GM21737 (cell line): Measurements from ENCODE around the gene ABO.
"Not testable (repeated sequence)": the region's sequence is repeated elsewhere in the genome, so short reads cannot be mapped to it uniquely, and the experiment has no call there.

Experiments used
- ATAC-seq: cut with Tn5 transposase; IDR thresholded peaks from one replicate; pipeline ENCODE4 v1.9.1; 2021; ENCODE audit warnings: mild to moderate bottlenecking, moderate library complexity; ENCODE audit not compliant: unreplicated experiment

Gene ABO

DNA sequence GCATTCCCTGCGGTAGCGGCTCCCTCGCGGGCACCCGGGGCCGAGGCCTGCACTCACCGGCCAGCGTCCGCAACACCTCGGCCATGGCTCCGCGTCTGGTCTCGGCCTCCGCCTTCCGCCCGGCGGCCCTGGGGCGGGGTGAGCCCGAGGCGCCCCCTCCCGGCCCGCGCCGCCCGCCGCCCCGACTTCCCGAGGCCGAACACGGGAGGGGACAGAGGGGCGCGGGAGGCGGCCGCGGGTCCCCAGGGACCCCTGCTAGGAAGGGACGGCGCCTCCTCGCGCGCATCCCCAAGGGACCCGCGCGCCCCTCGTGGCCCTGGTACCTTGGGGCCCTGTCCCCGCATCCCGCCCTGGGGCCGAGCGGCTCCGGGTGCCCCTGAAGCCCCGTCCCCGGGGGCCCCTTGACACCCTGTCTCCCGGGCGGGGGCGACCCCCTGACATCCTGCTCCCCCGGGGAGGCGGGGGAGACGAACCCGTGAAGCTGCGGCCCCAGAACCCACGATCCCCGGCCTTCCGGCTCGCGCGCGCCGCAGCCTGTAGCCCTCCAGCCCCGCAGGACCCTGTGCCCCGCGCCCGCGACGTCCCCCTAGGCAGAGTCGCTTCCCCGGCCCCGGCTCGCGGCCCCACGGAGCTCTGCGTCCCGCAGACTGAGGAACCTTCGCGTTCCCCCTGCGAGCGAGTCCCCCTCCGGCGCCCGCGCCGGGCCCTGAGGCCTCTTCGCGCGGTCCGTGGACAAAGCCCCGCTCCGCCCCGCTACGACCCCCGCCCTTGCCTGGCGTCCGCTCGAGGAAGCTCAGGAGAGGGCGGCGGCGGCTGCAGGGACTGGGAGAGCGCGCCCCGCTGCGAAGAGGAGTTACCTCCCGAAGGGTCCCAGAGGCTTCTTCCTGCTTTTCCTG lies at the start of gene ABO:
TSS of gene ABO (minus strand) at position 97 of the 896 bp plus-strand sequence.
- no peak for ATAC-seq

- no peak for ATAC-seq
These were observed 49.1 kb upstream of the ABO start for GRCh38 chr9:133323991-133324703.

GRCh38 chr9:133323211-133323610 lies 48.2 kb upstream of the ABO start:
- ATAC-seq, result no peak

DNA sequence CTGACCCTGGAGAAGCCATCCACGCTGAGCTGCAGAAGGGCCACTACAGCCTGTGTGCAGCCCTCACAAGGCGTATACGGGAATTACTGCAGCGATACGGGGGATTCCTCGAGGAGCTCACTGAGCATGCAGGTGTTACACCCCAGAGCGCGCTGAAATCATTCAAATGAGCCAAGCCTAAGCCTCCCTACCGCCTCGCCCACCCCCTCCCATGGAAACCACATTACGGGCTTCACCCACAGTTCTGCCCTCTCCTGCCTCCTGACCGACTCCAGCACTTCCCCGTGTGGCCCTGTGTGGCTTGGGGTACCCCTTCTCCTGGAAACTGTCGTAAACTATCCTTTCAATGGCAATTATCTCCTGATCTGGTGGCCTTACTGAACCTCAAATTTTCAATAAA lies 47.7 kb upstream of the ABO start:
- ATAC-seq, result no peak

- no peak for ATAC-seq
These were observed 46.5 kb upstream of the ABO start for GRCh38 chr9:133321411-133321935.

- ATAC-seq, result no peak
These were observed 45.5 kb upstream of the ABO start for GRCh38 chr9:133320421-133320881.

DNA sequence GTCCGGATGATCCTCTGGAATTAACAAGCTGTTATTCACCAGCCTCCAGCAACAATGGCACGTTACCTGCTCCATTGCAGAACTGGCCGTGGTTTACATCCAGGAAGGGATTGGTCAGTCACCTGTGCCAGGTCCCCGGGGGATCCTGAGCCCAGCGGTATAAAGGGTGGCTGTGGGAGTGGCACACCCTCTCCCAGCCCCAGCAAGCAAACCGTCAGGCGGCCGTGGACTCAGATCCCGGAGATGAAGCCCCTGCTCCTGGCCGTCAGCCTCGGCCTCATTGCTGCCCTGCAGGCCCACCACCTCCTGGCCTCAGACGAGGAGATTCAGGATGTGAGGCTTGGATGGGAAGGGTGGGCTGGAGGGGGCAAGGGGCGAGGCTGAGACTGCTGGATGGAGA lies 42.5 kb upstream of the ABO start:
- ATAC-seq, result not testable (repeated sequence)

DNA sequence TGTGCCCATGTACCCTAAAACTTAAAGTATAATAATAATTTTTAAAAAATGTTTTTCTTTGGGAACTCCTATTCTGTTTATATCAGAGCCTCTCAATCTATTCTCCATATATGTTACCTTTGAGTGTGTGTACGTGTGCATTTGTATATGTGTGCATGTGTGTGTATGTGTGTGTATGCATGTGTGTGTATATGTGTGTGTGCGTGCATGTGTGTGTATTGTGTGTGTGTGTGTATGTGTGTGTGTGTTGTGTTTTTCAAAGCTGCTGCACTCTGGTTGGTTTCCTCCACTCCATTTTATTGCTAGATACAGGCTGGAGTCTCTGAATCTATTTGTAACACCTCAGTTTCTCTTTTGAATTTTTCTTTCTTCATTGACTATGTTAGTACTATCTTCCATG lies 41.0 kb upstream of the ABO start:
- no peak for ATAC-seq

DNA sequence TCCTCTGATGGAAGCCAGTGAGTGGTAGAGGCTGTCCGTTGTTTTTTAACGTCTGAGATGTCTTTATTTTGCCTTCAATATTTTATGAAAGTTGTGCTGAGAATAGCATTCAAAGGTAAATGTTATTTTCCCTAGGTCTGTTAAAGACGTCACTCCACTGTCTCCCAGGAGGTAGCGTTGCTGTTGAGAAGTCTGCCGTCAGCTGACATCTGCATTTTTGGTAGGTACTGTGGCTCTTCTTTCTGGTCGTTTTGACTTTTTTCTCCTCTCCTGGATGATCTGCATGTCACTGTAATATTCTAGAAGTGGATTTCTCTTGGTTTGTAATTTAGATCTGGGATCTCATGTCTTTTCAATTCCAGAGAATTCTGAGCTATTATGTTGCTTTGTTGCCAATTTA lies 34.6 kb upstream of the ABO start:
- ATAC-seq, result no peak

GRCh38 chr9:133307301-133307700 lies 32.3 kb upstream of the ABO start:
- ATAC-seq, result no peak

DNA sequence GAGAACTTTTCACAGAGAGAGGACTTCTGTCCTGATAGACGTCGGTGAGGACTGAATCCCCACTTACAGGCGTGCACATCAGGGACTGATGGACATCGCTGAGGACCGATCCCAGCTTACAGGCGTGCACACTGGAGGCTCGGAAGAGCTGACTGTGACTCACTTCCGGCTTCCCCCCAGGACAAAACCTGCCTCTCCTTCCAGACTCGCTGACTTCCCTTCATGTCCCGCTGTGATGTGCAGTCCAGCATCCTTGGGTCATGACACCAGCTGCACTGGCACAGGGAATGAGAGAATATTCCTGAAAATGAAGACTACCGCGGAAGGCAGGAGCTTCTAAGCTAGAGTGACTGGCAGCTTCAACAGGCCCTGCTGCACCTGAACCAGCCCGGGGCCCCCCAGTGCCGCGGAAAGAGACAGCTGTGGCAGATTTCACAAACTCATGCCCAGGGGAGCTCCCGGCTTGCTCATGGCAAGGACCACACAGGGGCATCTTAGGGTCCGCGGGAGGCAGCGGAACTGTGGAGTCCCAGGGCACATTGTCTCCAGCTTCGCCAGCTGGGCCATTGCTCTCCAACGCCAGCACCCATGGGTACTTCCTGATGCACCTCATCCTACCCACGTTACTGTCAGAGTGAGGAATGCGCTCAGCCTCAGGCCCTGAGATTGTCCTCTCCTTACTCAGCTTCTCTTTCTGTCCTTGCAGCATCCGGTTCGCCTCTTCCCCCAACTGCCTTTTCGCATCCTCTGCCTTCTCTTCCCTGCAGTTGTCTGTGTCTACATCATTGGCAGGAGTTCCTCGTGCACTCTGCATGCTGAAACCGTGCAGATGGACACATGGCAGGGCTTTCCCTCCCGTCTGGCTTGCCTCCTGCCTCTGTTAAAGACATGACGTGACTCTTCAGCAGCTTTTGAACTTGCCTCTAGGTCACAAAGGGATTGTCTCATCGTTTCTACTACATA lies 31.5 kb upstream of the ABO start:
- no peak for ATAC-seq

DNA sequence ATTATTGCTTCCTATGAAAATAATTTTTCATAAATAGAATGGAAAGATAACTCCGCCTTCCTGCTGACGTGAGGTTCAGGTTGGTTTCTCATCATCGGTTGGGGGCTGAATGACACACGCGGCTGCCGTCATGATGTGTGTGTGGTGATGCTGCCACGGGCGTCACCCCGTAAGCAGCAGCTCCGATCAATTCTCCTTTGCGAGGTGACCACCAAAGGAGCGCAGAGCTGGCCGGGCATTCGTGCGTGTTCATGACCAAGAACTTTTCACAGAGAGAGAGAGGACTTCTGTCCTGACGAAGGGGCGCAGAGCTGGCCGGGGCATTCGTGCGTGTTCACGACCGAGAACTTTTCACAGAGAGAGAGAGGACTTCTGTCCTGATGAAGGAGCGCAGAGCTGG lies 30.7 kb upstream of the ABO start:
- no peak for ATAC-seq

DNA sequence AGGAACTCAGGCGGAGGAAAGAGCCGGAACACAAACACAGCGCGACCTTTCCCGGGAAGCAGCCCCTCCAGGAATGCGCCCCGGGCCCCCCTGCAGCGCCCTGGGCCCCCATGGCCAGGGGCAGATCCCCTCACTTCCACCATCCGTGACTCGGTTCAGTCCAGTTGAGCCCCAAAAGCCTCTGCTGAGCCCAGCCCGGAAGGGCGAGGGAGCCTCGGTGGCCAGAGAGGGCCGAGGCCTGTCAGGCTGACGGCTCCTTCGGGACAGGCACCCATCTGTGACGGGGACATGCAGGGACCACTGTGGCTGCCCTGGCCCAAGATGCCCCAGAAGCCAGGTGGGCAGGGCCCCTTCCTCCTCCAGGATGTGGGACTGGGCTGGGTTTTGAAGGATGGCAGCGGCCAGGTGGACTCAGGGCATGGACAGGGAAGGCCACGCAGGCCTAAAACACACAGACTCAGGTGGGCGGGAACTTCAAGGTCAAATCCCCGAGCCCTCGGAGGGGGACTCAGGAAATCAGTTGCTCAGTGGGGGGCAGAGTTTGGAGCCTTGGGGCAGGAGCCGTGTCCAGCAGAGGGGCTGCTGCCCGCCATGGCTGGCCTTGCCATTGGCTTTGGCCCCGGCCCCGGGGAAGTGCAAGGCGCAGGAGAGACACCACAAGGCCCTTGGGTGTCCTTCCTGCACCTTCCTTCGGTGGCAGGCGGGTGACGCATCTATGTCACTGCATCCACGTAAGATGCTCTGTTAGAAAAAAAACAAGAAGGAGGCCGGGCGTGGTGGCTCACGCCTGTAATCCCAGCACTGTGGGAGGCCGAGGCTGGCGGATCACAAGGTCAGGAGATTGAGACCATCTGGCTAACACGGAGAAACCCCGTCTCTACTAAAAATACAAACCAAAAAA lies 29.7 kb upstream of the ABO start:
- no peak for ATAC-seq

DNA sequence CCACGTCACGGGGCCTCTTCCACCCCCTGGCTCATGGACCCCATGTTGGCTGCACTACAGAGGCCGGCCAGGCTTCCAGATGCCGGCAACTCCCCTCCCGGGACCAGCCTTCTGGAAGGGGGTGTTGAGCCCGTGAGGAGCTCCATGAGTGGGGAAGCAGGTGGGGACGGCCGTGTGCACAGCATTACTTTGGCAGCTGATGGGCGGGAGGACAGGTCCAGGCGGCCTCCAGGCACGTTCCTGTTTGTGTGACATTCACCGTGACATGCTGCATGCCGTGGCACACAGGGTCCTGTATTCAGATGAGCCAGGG lies 29.1 kb upstream of the ABO start:
- no peak for ATAC-seq

DNA sequence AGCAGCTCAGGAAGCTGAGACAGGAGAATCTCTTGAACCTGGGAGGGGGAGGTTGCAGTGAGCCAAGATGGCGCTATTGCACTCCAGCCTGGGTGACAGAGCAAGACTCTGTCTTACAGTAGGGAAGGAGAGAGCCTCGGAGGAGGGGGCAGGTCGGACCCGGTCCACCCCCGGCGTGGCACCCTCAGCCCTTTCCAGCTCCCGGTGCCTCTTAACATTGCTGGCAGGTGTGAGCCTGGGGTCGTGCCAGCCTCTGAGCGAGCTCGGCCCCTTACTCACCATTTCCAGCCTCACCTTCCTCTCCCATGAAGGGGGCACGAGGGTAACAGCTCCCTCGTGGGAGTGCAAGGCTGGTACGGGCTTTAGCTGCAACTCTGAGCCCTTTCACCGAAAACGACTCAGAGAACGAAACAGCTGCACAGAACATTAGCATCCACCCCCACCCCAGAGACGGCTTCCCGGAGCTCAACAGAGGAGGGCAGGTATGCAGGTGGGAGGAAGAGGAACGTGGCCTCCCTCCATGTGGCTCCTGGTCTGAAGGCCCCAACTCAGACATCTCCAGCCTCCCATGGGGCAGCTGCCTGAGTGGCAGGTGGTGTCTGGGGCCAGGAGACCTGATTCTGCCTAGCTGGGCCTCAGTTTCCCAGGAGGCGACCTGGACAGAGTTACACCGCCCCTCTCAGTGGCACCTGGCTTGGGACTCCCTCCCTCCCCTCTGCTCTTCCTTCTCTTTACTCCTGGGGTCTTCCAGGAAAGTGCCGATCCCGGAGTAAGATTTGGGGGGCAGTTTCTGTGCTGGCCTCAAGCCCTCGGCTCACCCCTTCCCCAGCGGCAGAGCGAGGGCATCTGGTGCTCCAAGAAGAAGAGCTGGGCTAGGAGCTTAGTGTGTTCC lies 28.5 kb upstream of the ABO start:
- no peak for ATAC-seq

DNA sequence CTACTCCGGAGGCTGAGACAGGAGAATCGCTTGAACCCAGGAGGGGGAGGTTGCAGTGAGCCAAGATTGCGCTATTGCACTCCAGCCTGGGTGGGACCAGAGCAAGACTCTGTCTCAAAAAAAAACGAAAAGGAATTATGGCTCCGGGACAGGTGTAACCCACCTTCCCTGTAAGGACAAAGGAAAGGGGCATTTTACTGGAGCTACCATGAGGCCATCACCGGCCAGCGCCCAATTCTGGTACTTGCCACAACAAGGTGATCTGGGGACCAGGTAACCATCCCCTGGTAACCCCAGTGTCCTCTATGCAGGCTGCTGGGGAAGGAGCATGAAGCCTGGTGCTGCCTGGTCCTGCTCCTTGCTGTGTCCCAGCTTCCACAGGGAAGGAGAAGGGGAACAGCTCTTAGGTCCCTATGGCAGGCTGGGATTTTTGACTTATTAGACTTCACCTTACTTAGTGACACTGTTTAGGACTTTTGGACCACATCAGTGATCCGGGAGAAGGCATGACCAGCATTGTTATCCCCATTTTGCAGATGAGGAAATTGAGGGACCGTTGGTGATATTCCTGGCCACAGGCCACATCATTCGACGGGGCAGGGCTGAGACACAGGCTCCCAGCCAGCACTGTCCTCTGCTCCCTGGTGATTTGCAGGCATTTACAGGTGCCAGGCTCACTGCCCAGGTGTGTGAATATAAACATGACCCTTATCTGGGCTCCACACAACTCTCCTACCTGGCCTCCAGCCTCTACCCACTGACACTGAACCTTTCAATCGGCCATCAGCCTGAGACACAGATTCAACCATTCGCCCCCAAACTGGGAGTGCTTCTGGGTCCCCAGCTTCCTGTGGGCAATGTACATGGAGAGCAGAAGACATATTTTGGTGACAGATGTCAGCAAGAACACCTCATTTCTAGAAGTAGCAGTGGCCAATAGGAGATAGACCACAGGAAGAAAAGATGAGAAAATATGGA lies 26.5 kb upstream of the ABO start:
- no peak for ATAC-seq

- not testable (repeated sequence) for ATAC-seq
These were observed 25.0 kb upstream of the ABO start for GRCh38 chr9:133299996-133300395.

DNA sequence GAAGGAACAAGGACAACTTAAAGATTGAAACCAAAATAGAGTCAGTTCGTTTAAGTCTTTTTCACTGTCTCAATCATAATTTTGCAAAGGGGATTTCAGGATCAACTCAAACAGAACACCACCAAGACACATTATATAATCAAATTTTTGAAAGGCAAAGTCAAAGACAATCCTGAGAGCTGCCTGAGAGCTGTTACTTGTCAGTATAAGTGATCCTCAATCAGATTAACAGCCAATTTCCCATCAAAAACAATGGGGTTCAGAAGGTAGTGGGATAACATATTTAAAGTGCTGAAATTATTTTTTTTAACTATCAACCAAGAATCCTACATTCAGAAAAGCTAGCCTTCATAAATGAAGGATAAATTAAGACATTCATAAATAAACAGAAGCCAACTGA lies 19.3 kb upstream of the ABO start:
- ATAC-seq, result no peak
